ENCODE data around the gene PNCK. TPM values are rescaled to one million over a fixed set of nuclear protein-coding genes. Genes with fewer than 3 reads are reported as not detected.
A peak's percentile ranks its signal among the peaks of the same experiment; 100 is the strongest.
"Not testable (repeated sequence)": the region's sequence is repeated elsewhere in the genome, so short reads cannot be mapped to it uniquely, and the experiment has no call there.

PNCK gene
- total RNA-seq, 1 donor from 2014 or later = 7.6 TPM

DNA sequence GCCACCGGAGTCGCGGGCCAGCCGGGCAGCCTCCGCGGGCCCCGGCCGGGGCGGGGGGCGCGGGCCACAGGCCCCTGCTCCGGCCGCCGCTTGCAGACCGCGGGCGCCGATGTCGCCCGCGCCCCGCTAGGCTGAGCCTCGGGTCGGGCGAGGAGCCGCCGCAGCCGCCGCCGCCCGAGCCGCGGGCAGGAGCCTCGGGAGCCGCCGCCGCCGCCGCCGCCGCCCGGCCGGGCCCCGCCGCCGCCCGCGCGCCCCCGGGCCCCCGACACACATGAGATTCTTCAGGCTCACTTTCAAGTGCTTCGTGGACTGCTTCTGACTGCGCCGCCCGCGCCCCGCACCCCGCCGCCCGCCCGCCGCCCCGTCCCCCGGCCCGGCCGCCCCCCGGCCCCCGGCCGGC is 14.5 kb upstream of the PNCK start:
- no peak for DNase-seq (ENCODE audit: low spot score)
- intact Hi-C loops (cut with DNase I) = no loop called here

- intact Hi-C loops (cut with DNase I) = no loop called here
- DNase-seq (ENCODE audit: low spot score) = peak; percentile 83
These were observed 13.8 kb upstream of the PNCK start, which contains the start of gene SLC6A8 for GRCh38 chrX:153687121-153688039. TSS of gene SLC6A8 (plus strand) at chrX:153687926. CDS start at chrX:153688575, 649 bp downstream.

GRCh38 chrX:153686711-153687110 is 13.1 kb upstream of the PNCK start:
- intact Hi-C loops (cut with DNase I) = no loop called here
- DNase-seq (ENCODE audit: low spot score) = no peak

GRCh38 chrX:153685751-153686696 is 12.4 kb upstream of the PNCK start:
- no peak for DNase-seq (ENCODE audit: low spot score)
- intact Hi-C loops (cut with DNase I) = no loop called here

GRCh38 chrX:153685156-153685536 is 11.5 kb upstream of the PNCK start:
- no peak for DNase-seq (ENCODE audit: low spot score)
- intact Hi-C loops (cut with DNase I) = no loop called here

DNA sequence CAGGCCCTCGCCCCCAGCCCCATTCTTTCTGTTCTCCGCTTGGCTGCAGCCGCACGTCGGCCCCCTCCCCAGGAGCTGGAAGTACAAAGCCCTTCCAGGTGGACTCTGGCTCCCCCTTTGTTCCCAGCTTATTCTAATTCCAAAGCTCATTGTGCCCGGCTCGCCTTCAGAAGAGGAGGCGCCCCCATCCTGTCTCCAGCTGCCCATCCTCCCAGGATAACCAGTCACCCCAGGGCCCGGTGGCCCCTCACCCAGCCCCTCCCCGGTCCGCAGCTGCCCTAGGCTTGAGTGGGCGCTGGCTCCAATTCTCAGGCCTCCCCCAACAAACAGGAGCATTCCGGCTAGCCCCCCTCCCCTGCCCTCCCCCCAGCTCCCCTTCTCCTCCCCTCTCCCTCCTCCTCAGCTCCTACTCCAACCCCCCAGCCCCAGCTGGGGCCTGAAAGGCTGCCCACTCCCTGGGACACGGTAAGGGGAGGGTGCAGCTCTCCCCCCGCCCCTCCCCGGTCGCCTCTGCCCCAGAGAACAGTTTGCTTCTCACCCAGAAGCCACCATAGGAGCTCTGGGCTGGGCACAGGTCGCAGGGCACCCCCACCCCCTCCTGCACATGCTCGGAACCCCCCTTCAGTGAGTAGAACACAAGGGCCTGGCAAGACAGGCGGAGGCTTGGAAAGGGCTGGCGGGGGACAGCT is 11.0 kb upstream of the PNCK start:
- intact Hi-C loops (cut with DNase I) = no loop called here
- DNase-seq (ENCODE audit: low spot score) = no peak

- intact Hi-C loops (cut with DNase I); DNase-seq (ENCODE audit: low spot score): not testable (repeated sequence)
These were observed 9.9 kb upstream of the PNCK start for GRCh38 chrX:153683486-153683885.

DNA sequence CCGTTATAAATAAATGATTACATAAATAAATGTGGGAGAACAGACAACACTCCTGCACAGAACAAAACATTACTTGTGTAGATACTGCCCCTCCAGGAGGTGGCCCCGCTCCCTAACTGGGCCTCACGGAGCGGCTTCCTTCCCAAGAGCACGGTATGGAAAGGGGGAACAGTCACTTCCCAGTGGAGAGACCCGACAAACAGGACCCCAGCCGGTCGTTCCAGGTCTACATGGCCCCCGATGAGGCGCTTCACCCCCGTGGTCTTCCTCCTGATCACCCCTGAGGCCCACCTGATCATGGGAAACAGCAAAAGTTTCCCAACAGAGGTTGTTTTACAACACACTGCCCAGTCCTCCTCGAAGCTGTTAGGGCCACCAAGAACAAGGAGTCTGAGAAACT is 7.6 kb upstream of the PNCK start:
- no peak for DNase-seq (ENCODE audit: low spot score)
- intact Hi-C loops (cut with DNase I) = no loop called here

GRCh38 chrX:153674219-153674851 is 722 bp upstream of the PNCK start:
- DNase-seq (ENCODE audit: low spot score) = no peak
- intact Hi-C loops (cut with DNase I) = no loop called here

DNA sequence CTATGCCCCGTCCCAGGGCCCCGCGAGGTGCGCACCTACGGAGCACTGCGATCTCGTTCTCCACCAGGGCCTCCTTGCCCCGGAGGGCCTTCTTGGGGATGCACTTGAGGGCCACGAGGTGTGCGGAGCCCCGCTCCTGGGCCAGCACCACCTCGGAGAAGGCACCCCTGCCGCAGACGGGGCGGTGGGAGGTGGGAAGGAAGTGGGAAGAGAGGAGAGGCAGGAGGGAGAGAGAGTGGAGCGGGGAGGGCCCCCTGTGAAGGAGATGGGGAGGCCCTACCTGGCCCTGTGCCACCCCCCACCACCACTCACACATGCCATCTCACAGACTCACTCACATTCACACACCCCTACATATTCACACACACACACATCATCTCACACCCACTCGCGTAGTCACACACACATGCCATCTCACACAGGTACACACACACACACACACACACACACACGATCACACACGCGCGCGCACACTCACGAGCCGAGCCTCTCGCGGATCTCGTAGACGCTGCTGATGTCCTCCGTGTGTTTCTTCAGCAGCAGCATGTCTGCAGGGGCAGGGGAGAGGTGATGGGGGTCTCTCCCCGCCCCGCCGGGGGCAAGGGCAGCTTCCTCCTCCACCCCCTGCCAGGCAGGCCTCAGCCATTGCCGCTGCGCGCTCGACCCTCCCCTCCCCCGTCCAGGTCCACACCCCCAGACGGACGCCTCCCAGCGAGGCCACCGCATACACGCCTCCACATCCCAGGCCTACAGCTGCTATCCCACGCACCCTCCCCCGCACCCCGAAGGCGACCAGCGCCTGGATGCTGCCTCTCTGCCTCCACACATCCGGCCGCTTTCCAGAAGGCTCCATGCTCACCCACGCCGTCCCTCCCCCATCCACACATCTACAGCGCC is 834 bp downstream of the PNCK start:
- DNase-seq (ENCODE audit: low spot score) = peak; percentile 74
- intact Hi-C loops (cut with DNase I) = no loop called here

GRCh38 chrX:153671589-153672530 is 1.8 kb downstream of the PNCK start:
- DNase-seq (ENCODE audit: low spot score) = no peak
- intact Hi-C loops (cut with DNase I) = no loop called here

- DNase-seq (ENCODE audit: low spot score) = peak; percentile 71
- intact Hi-C loops (cut with DNase I) = no loop called here
These were observed 2.6 kb downstream of the PNCK start for GRCh38 chrX:153670748-153671588.

DNA sequence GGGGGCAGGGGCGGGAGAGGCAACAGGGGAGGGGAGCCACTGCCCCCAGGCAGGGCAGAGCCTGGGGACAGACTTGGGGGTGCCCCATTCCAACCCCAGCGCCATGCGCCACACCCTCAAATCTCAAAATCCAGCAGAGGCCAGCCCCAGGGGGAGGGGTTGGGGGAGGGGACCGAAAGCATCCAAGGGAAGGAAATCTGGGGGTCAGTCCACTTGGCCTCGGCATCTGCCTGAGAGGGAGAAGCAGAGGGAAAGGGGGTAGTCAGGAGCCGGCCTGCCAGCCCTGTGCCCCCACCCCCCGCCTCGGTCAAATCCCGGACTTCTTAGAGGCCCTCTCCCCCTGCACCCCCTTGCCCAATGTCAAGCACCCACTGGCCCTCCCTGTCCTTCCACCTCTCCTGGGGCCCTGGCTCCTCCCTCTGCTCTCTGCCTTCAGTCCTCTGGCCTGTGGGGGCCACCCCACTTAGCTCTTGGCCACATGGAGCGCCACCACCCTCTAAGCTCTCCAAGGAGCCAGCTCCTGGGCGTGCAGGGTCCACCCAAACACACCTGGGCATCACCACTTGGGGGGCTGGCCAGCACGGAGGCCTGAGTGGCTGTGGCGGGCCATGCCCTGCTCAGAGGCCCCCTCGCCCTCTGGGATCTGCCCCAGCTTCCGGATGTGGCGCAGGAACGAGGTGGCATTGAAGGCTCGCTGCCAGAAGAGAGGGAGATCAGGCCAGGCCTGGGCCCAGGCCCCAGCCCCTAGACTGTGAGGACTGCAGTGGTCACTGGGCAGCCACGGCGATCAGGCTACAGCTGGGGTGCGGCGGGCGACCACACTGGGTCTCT is 3.5 kb downstream of the PNCK start:
- intact Hi-C loops (cut with DNase I) = loop anchor here (2.0 to 5.0 kb wide), 3 partner anchors 63 to 709 kb away; no protein-coding TSS in a partner anchor
- DNase-seq (ENCODE audit: low spot score) = peak; percentile 73

DNA sequence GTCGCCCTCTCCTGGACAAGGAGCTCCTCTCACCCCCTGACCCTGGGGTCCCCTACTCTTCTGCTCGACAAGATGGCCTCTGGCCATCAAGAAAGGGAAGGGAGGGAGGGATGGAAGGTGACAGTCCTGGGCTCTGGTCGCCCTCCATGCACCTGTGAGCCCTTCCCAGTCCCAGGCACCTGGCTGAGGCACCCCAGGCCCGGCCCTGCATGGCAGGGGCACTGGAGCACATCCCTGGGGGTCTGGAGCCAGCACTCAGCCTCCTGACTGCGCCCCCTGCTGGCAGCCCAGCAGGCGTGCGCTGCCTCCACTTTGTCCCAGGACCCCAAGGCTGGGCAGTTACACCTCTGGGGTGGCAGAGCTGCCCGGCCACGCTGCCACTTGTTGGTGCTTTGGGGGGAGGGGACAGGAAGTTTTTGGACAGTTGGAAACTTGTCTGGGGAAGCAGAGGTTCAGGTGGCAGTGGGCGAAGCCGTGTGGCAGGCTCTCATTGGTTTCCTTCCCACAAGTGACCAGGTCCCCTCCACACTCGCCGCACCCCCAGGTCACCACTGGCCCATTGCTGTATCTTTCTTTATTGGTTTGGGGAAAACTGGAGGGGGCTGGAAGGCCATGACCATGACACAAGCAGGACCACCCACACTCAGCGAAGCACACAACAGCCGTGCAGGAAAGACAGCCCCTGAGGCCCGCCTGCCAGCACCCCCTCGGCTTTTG is 4.3 kb downstream of the PNCK start:
- DNase-seq (ENCODE audit: low spot score) = no peak
- intact Hi-C loops (cut with DNase I) = loop anchor here (2.0 to 5.0 kb wide), 3 partner anchors 62 to 709 kb away; no protein-coding TSS in a partner anchor

All from cardiac septum (tissue), 1 donor.